ENCODE measurements around the gene KCNQ2.

DNA sequence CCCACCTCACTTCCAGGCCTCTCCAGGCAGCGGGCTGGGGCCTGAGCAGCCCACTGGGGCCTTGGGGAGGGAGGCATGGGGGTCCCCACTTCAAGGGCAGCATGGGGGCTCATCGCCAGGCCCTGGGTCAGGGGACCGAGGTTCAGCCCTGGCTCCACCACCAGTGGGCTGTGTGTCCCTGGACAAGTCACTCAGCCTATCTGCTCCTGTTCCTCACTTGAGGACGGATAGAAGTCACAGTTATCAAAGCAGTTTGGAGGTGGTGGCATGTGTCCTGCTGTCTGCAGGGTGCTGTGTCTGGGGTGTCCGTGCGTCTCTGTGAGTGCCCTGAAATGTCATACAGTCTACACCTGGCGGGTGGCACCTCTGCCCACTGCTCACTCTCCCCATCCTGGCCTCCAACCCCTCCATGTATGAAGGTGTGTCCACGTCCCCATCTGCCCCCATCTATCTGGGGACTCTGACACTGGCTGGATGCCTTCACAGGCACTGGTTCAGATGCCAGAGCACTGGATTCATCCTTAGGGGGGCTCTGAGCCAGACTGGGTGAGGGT, 22.8 kb upstream of the KCNQ2 start:
- TF ChIP-seq, protein P1, sequence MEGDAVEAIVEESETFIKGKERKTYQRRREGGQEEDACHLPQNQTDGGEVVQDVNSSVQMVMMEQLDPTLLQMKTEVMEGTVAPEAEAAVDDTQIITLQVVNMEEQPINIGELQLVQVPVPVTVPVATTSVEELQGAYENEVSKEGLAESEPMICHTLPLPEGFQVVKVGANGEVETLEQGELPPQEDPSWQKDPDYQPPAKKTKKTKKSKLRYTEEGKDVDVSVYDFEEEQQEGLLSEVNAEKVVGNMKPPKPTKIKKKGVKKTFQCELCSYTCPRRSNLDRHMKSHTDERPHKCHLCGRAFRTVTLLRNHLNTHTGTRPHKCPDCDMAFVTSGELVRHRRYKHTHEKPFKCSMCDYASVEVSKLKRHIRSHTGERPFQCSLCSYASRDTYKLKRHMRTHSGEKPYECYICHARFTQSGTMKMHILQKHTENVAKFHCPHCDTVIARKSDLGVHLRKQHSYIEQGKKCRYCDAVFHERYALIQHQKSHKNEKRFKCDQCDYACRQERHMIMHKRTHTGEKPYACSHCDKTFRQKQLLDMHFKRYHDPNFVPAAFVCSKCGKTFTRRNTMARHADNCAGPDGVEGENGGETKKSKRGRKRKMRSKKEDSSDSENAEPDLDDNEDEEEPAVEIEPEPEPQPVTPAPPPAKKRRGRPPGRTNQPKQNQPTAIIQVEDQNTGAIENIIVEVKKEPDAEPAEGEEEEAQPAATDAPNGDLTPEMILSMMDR (IDR thresholded peaks at IDR 0.05; ENCODE audit: insufficient read depth, low read length, poor library complexity, severe bottlenecking): no peak
- TF ChIP-seq EZH2phosphoT487 (conservative IDR thresholded peaks at IDR 0.05; ENCODE audit: low read length): no peak

Measured in SU-DHL-6 (cell line).